ENCODE data around the gene DCAF16.

DNA sequence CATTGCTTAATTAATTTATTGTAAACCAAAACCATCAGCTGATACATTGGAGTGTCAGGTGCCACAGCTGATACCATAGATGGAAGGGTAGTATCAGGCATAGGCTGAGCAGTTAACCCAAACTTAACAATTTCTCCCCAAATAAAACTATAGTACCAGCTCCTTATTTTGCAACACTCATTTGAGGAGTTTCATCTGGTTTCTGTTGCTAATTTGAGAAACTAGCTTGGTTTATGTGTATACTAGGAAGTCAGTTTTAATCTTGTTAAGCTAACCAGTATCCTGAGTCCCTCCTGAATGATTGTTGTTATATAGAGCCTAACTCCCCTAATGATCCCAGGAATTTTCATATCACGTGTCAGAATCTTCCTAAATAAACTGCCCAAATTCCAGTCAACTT, 12.7 kb downstream of the DCAF16 start:
- TF ChIP-seq POLR2A (IDR thresholded peaks at IDR 0.05; ENCODE audit: borderline replicate concordance, extremely low read depth, insufficient read depth, insufficient read length) (no peak), TCF7L2 (IDR thresholded peaks at IDR 0.05; ENCODE audit: borderline replicate concordance, extremely low read depth, insufficient read depth, insufficient read length) (no peak), CEBPB (IDR thresholded peaks at IDR 0.05; ENCODE audit: low read depth) (no peak), ELF1 (IDR thresholded peaks at IDR 0.05; ENCODE audit: borderline replicate concordance, low read depth) (no peak), POLR2AphosphoS5 (IDR thresholded peaks at IDR 0.05; ENCODE audit: low read depth, low read length) (no peak)
- TF ChIP-seq, protein P1, sequence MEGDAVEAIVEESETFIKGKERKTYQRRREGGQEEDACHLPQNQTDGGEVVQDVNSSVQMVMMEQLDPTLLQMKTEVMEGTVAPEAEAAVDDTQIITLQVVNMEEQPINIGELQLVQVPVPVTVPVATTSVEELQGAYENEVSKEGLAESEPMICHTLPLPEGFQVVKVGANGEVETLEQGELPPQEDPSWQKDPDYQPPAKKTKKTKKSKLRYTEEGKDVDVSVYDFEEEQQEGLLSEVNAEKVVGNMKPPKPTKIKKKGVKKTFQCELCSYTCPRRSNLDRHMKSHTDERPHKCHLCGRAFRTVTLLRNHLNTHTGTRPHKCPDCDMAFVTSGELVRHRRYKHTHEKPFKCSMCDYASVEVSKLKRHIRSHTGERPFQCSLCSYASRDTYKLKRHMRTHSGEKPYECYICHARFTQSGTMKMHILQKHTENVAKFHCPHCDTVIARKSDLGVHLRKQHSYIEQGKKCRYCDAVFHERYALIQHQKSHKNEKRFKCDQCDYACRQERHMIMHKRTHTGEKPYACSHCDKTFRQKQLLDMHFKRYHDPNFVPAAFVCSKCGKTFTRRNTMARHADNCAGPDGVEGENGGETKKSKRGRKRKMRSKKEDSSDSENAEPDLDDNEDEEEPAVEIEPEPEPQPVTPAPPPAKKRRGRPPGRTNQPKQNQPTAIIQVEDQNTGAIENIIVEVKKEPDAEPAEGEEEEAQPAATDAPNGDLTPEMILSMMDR (IDR thresholded peaks at IDR 0.05 in 2 of 3, conservative IDR thresholded peaks at IDR 0.05 in 1 of 3; ENCODE audit: borderline replicate concordance in 1 of 3, insufficient read depth in 1 of 3, low read depth in 2 of 3, low read length in 2 of 3) = no peak
